HG03558 (cell line): ENCODE data around the gene GBP7.
A peak's percentile ranks its signal among the peaks of the same experiment; 100 is the strongest.
"Not testable (repeated sequence)": the region's sequence is repeated elsewhere in the genome, so short reads cannot be mapped to it uniquely, and the experiment has no call there.

Experiments
- ATAC-seq: cut with Tn5 transposase; IDR thresholded peaks from one replicate; pipeline ENCODE4 v1.9.1; 2021; ENCODE audit warnings: moderate number of reproducible peaks; ENCODE audit not compliant: unreplicated experiment; ENCODE audit errors: extremely low read depth

GBP7 gene

GRCh38 chr1:89171067-89171438, 4.8 kb downstream of the GBP7 start:
- ATAC-seq = no peak

- ATAC-seq = no peak
These were observed 5.4 kb downstream of the GBP7 start for GRCh38 chr1:89170170-89171066.

GRCh38 chr1:89169166-89169565, 6.6 kb downstream of the GBP7 start:
- ATAC-seq = no peak

- no peak for ATAC-seq
These were observed 8.1 kb downstream of the GBP7 start for GRCh38 chr1:89167590-89168230.

GRCh38 chr1:89166705-89167104, 9.1 kb downstream of the GBP7 start:
- ATAC-seq = no peak

- no peak for ATAC-seq
These were observed 10.0 kb downstream of the GBP7 start for GRCh38 chr1:89165811-89166210.

- no peak for ATAC-seq
These were observed 24.8 kb downstream of the GBP7 start for GRCh38 chr1:89151047-89151446.

GRCh38 chr1:89149976-89150375, 25.8 kb downstream of the GBP7 start:
- no peak for ATAC-seq

GRCh38 chr1:89149229-89149628, 26.6 kb downstream of the GBP7 start:
- no peak for ATAC-seq

- no peak for ATAC-seq
These were observed 27.8 kb downstream of the GBP7 start for GRCh38 chr1:89147678-89148658.

- ATAC-seq = no peak
These were observed 29.1 kb downstream of the GBP7 start for GRCh38 chr1:89146721-89147120.

GRCh38 chr1:89143484-89143883, 32.3 kb downstream of the GBP7 start:
- ATAC-seq = no peak

- ATAC-seq = no peak
These were observed 33.6 kb downstream of the GBP7 start for GRCh38 chr1:89142160-89142559.

- ATAC-seq = no peak
These were observed 42.1 kb downstream of the GBP7 start for GRCh38 chr1:89133747-89134146.

GRCh38 chr1:89130716-89131115, 45.1 kb downstream of the GBP7 start:
- no peak for ATAC-seq

- ATAC-seq = no peak
These were observed 45.9 kb downstream of the GBP7 start for GRCh38 chr1:89129911-89130310.

- not testable (repeated sequence) for ATAC-seq
These were observed 47.8 kb downstream of the GBP7 start for GRCh38 chr1:89128003-89128458.

GRCh38 chr1:89126602-89127565, 48.9 kb downstream of the GBP7 start:
- not testable (repeated sequence) for ATAC-seq

GRCh38 chr1:89125913-89126580, 49.8 kb downstream of the GBP7 start, which contains the start of gene GBP2:
Gene GBP2, minus strand, starts transcription at chr1:89126114. Its CDS starts 4,148 bp downstream, at chr1:89121966.
- peak; percentile 85 for ATAC-seq
